Transverse colon (tissue), 4 donors: ENCODE results near the gene COPZ1. TPM values are rescaled to one million over a fixed set of nuclear protein-coding genes. Genes with fewer than 3 reads are reported as not detected.

ENCODE experiments used
- DNase-seq: peaks from one replicate; pipeline ENCODE4 v3.0.0-alpha.2; 2019
- H3K27ac ChIP-seq, 4 donors: fragments of 200-600 bp; sonication (generic); 2 replicates each; pipeline ENCODE4 v1.5.1; 2016 to 2018; ENCODE audit warnings: inconsistent platforms in 4 of 4
- H3K27me3 ChIP-seq: fragments of 200-600 bp; sonication (generic); 2 replicates; pipeline ENCODE4 v1.5.1; 2017; ENCODE audit warnings: inconsistent platforms
- H3K36me3 ChIP-seq, 4 donors: fragments of 200-600 bp; sonication (generic); 2 replicates each; pipeline ENCODE4 v1.5.1; 2017 to 2019; ENCODE audit warnings: inconsistent platforms in 4 of 4
- H3K4me1 ChIP-seq, 4 donors: fragments of 200-600 bp; sonication (generic); 2 replicates each; pipeline ENCODE4 v1.5.1; 2017 to 2020; ENCODE audit warnings: inconsistent platforms in 4 of 4
- H3K4me3 ChIP-seq, 4 donors: fragments of 200-600 bp; sonication (generic); 1 replicate in 1 of 4; 2 replicates in 3 of 4; pipeline versions ENCODE4 v1.5.1 to v1.6.1; 2017 to 2019; ENCODE audit warnings: inconsistent platforms in 4 of 4
- H3K9me3 ChIP-seq, 2 donors: fragments of 200-600 bp; sonication (generic); 2 replicates each; pipeline ENCODE4 v1.5.1; 2017 to 2019; ENCODE audit warnings: inconsistent platforms in 2 of 2
- EP300 ChIP-seq: sonication (generic); formaldehyde crosslinking; IDR thresholded peaks from one replicate; pipeline ENCODE4 v1.6.1; 2017; ENCODE audit warnings: antibody characterized with exemption, low read depth
- POLR2A ChIP-seq: fragments of 450-650 bp; IDR thresholded peaks from one replicate; pipeline ENCODE4 v1.6.1; 2016; ENCODE audit warnings: antibody characterized with exemption, mild to moderate bottlenecking, moderate library complexity
- POLR2AphosphoS5 ChIP-seq, 3 donors: sonication (generic); formaldehyde crosslinking; IDR thresholded peaks; one replicate each; pipeline ENCODE4 v1.6.1; 2016; ENCODE audit warnings: antibody characterized with exemption in 3 of 3
- WGBS, 2 donors: methylation state at CpG; one replicate each; pipeline ENCODE4 v1.1.5; 2018; ENCODE audit warnings: low coverage in 1 of 2; 5-methylcytosine and 5-hydroxymethylcytosine counted together
- in situ Hi-C, 4 donors: fragments of 200-750 bp; cut with MboI; loops; one replicate each; pipeline versions ENCODE4 v1.15.0 to v1.15.1; 2017; ENCODE audit warnings: low sequenced_read_pairs in 3 of 4, low pct_ligation_motif_present in 1 of 4, low pct_unique_long_range_greater_than_20kb in 1 of 4
- intact Hi-C: fragments of 100-400 bp; cut with DNase I; formaldehyde crosslinking; loops from one replicate; pipeline ENCODE4 v1.15.1; 2023; ENCODE audit warnings: low total_unique reads
- total RNA-seq, 4 donors: library from RNA; depleted of rRNA; stranded (reverse); fragments of >200 nt; gene quantifications; one replicate each; pipeline ENCODE4 v1.1.0, GENCODE V29; 2016
- TF ChIP-seq, protein P1 (sequence below), 5 experiments: fragments of 200-600 bp in 3 of 5; fragments of 450-650 bp in 2 of 5; sonication (generic) in 3 of 5; IDR thresholded peaks; 1 replicate in 2 of 5; 2 replicates in 3 of 5; pipeline ENCODE4 v1.5.1; 2016 to 2017; ENCODE audit warnings: antibody characterized with exemption in 5 of 5, inconsistent platforms in 3 of 5, mild to moderate bottlenecking in 2 of 5, moderate library complexity in 1 of 5

COPZ1 gene
- total RNA-seq, 4 donors from 2014 or later, result 25.8 to 79.6 (median 63.6) TPM

- Histone ChIP-seq H3K36me3 (no peaks in the 10 kb centered on the region), H3K27me3 (no peaks in the 10 kb centered on the region), H3K27ac (no peak overlapping the region), H3K4me1 (peaks cover 0 to 26% (median 12%) of the 10 kb centered on the region in 4 donors), H3K9me3 (no peaks in the 10 kb centered on the region), H3K4me3 (no peak overlapping the region)
- TF ChIP-seq POLR2A (no peak), POLR2AphosphoS5 (IDR thresholded peaks at IDR 0.05) (no peak), EP300 (no peak)
- TF ChIP-seq, protein P1, sequence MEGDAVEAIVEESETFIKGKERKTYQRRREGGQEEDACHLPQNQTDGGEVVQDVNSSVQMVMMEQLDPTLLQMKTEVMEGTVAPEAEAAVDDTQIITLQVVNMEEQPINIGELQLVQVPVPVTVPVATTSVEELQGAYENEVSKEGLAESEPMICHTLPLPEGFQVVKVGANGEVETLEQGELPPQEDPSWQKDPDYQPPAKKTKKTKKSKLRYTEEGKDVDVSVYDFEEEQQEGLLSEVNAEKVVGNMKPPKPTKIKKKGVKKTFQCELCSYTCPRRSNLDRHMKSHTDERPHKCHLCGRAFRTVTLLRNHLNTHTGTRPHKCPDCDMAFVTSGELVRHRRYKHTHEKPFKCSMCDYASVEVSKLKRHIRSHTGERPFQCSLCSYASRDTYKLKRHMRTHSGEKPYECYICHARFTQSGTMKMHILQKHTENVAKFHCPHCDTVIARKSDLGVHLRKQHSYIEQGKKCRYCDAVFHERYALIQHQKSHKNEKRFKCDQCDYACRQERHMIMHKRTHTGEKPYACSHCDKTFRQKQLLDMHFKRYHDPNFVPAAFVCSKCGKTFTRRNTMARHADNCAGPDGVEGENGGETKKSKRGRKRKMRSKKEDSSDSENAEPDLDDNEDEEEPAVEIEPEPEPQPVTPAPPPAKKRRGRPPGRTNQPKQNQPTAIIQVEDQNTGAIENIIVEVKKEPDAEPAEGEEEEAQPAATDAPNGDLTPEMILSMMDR (IDR thresholded peaks at IDR 0.05), result no peak
- DNase-seq, result no peak
- intact Hi-C loops (loop anchor here (5.0 to 10.0 kb wide), 2 partner anchors 71 to 138 kb away; no protein-coding TSS in a partner anchor), in situ Hi-C loops (loop anchor here in 2 of 4 donors (10.0 kb wide), 3 partner anchors 68 to 138 kb away; no protein-coding TSS in a partner anchor)
- 75% methylated on average over 7 of the region's 8 CpGs; no CpG with 5 or more reads in 1 of the 2 donors for WGBS, 2 donors
Measured at GRCh38 chr12:54363047-54363446, 38.1 kb downstream of the COPZ1 start.

GRCh38 chr12:54363618-54364017 lies 38.7 kb downstream of the COPZ1 start:
- H3K27me3 ChIP-seq, result no peaks in the 10 kb centered on the region
- no peaks in the 10 kb centered on the region for H3K9me3 ChIP-seq
- no peak overlapping the region for H3K27ac ChIP-seq
- TF ChIP-seq, protein P1 (IDR thresholded peaks at IDR 0.05), result no peak
- TF ChIP-seq POLR2AphosphoS5 (IDR thresholded peaks at IDR 0.05) (no peak), POLR2A (no peak)
- intact Hi-C loops (loop anchor here (5.0 to 10.0 kb wide), 2 partner anchors 71 to 139 kb away; no protein-coding TSS in a partner anchor), in situ Hi-C loops (loop anchor here in 2 of 4 donors (10.0 kb wide), 3 partner anchors 69 to 139 kb away; no protein-coding TSS in a partner anchor)
- H3K4me1 ChIP-seq, result peaks cover 0 to 26% (median 10%) of the 10 kb centered on the region in 4 donors
- H3K4me3 ChIP-seq, result no peak overlapping the region
- 79 to 87% methylated on average over 5 to 6 of the region's 6 CpGs for WGBS, 2 donors
- H3K36me3 ChIP-seq, result no peaks in the 10 kb centered on the region
- no peak for DNase-seq

- TF ChIP-seq EP300, result no peak
- TF ChIP-seq POLR2AphosphoS5 (IDR thresholded peaks at IDR 0.05), result no peak
- TF ChIP-seq, protein P1 (IDR thresholded peaks at IDR 0.05), result no peak
- TF ChIP-seq POLR2A, result no peak
- Histone ChIP-seq H3K9me3 (no peaks in the 10 kb centered on the region), H3K27ac (no peak within 1 kb of the TSS), H3K27me3 (no peaks in the 10 kb centered on the region), H3K36me3 (no peaks in the 10 kb centered on the region), H3K4me3 (no peak within 1 kb of the TSS), H3K4me1 (peaks cover 0 to 33% (median 12%) of the 10 kb centered on the region in 4 donors)
- intact Hi-C loops, result loop anchor here (5.0 to 10.0 kb wide), 2 partner anchors 72 to 140 kb away; no protein-coding TSS in a partner anchor
- no peak for DNase-seq
- in situ Hi-C loops, result loop anchor here in 2 of 4 donors (10.0 kb wide), 3 partner anchors 70 to 140 kb away; no protein-coding TSS in a partner anchor
- WGBS, 2 donors, result 60 to 92% methylated on average over 2 to 4 of the region's 4 CpGs
Measured at GRCh38 chr12:54364413-54364812, 39.5 kb downstream of the COPZ1 start, which contains the start of gene GPR84. Gene GPR84 (minus strand): TSS chr12:54364486. CDS start chr12:54363851, 635 bp downstream.

DNA sequence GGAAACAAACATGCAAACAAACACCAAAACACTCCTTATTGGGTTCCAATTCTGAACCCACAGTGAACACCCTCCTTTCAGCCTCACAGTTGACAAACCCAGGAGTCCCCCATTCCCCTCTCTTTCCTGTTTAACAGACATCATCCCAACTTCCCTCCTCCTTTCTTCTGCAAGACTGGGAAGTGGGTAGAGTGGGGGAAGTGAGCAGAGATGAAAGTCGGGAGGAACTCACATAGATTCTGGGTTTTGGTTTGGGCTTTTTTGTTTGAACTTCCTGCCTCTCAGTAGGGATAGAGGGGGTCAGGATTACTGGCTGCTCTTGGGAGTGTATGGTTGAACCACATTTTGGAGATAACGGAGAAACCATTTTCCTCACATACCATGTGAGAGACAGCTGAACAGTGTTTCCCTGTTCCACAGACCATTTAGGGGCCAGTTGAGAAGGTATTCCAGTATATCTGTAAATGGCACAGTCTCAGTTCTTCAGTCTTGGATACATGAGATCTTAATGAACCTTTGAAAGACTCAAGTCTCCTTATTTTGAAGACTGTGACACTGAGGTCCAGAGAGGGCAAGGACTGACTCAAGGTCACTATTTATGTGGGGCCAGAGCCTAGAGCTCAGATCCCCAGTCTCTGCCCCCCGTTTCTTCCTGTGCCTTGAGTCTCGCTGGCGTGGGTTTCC lies 43.2 kb downstream of the COPZ1 start:
- H3K27ac ChIP-seq, result peak overlapping the region in 2 of 4 donors; percentile 38 to 49
- H3K9me3 ChIP-seq, result no peaks in the 10 kb centered on the region
- TF ChIP-seq POLR2AphosphoS5 (IDR thresholded peaks at IDR 0.05), result no peak
- no peak for TF ChIP-seq EP300
- TF ChIP-seq POLR2A, result no peak
- TF ChIP-seq, protein P1 (IDR thresholded peaks at IDR 0.05), result no peak
- H3K4me3 ChIP-seq, result peak overlapping the region in 1 of 4 donors; percentile 49
- in situ Hi-C loops, result loop anchor here in 2 of 4 donors (10.0 kb wide), 3 partner anchors 73 to 143 kb away; no protein-coding TSS in a partner anchor
- DNase-seq, result no peak
- 22 to 29% methylated on average over 3 to 5 of the region's 5 CpGs for WGBS, 2 donors
- no peaks in the 10 kb centered on the region for H3K27me3 ChIP-seq
- no peaks in the 10 kb centered on the region for H3K36me3 ChIP-seq
- intact Hi-C loops, result loop anchor here (10.0 kb wide), 1 partner anchor 143 kb away; no protein-coding TSS in a partner anchor
- H3K4me1 ChIP-seq, result peaks cover 0 to 43% (median 20%) of the 10 kb centered on the region in 4 donors
